ENCODE data around the gene SND1. TPM values are rescaled to one million over a fixed set of nuclear protein-coding genes. Genes with fewer than 3 reads are reported as not detected.

The SND1 gene
- total and polyA plus RNA-seq, 2 donors (not counting 3 experiments of a cell fraction or from before 2014, with no cell fraction given) = 116 to 249 TPM

- Histone ChIP-seq H3K9ac (replicated peaks; ENCODE audit: extremely low read depth, insufficient read depth, low read length) (no peak overlapping the region), H2AFZ (ENCODE audit: low read depth, low read length) (no peak overlapping the region), H3K27me3 (ENCODE audit: control insufficient read depth in 2 of 2, insufficient read depth in 2 of 2, low read length in 2 of 2) (no peaks in the 10 kb centered on the region), H3K4me1 (ENCODE audit: control insufficient read depth, extremely low read depth, insufficient read depth, low read length) (peaks cover 19% of the 10 kb centered on the region), H4K20me1 (replicated peaks; ENCODE audit: control insufficient read depth, extremely low read depth, insufficient read depth, low read length) (peaks cover 2% of the 10 kb centered on the region), H3K9me1 (replicated peaks; ENCODE audit: control insufficient read depth, extremely low read depth, insufficient read depth, low read length) (no peaks in the 10 kb centered on the region), H3K4me2 (ENCODE audit: insufficient read depth, low read length) (no peak overlapping the region), H3K79me2 (ENCODE audit: control insufficient read depth, insufficient read depth, low read length) (peaks cover 43% of the 10 kb centered on the region), H3K27ac (ENCODE audit: insufficient read depth, low read depth, low read length) (no peak overlapping the region), H3K4me3 (replicated peaks in 1 of 3; ENCODE audit: insufficient read depth in 1 of 3, low read depth in 1 of 3, low read length in 3 of 3) (no peak overlapping the region), H3K9me3 (replicated peaks; ENCODE audit: control insufficient read depth, insufficient read depth, low read length) (no peaks in the 10 kb centered on the region), H3K36me3 (ENCODE audit: control insufficient read depth in 2 of 2, extremely low read depth in 1 of 2, insufficient read depth in 2 of 2, low read length in 2 of 2) (peaks cover 0 to 3% of the 10 kb centered on the region in 2 experiments)
- intact Hi-C loops (cut with micrococcal nuclease) (loop anchor here (1.0 kb wide), 1 partner anchor 11 kb away; no protein-coding TSS in a partner anchor), dilution Hi-C loops (cut with MboI; ENCODE audit: extremely low pct_ligation_motif_present, low sequenced_read_pairs) (no loop called here)
- ChIA-PET CTCF (interaction anchor here (0.9 to 1.6 kb wide), 6 partner anchors 9 to 104 kb away, joined by 3 to 9 read pairs (median 4); no protein-coding TSS in a partner anchor), POLR2A (interaction anchor here (0.7 to 0.8 kb wide), 2 partner anchors 9 kb away, joined by 3 read pairs; no protein-coding TSS in a partner anchor)
- DNase-seq (ENCODE audit: low read depth, low spot score) (no peak), FAIRE-seq (no peak)
- BruUV-seq (replicated peaks) = no TSS peak
- TF ChIP-seq, protein P1, sequence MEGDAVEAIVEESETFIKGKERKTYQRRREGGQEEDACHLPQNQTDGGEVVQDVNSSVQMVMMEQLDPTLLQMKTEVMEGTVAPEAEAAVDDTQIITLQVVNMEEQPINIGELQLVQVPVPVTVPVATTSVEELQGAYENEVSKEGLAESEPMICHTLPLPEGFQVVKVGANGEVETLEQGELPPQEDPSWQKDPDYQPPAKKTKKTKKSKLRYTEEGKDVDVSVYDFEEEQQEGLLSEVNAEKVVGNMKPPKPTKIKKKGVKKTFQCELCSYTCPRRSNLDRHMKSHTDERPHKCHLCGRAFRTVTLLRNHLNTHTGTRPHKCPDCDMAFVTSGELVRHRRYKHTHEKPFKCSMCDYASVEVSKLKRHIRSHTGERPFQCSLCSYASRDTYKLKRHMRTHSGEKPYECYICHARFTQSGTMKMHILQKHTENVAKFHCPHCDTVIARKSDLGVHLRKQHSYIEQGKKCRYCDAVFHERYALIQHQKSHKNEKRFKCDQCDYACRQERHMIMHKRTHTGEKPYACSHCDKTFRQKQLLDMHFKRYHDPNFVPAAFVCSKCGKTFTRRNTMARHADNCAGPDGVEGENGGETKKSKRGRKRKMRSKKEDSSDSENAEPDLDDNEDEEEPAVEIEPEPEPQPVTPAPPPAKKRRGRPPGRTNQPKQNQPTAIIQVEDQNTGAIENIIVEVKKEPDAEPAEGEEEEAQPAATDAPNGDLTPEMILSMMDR (IDR thresholded peaks at IDR 0.05; ENCODE audit: extremely low read depth in 1 of 2, insufficient read depth in 1 of 2, low read depth in 1 of 2, low read length in 2 of 2) = no peak
- no peak for TF ChIP-seq EZH2 (IDR thresholded peaks at IDR 0.05; ENCODE audit: borderline replicate concordance, low read depth, low read length, severe bottlenecking)
- no peak for TF ChIP-seq MYC (IDR thresholded peaks at IDR 0.05; ENCODE audit: low read depth, low read length)
- no peak for TF ChIP-seq FOS (IDR thresholded peaks at IDR 0.05; ENCODE audit: borderline replicate concordance, insufficient read depth, low read length)
- TF ChIP-seq GATA2 (IDR thresholded peaks at IDR 0.05; ENCODE audit: insufficient read depth, insufficient read length, low read depth, low read length) = no peak
- no peak for TF ChIP-seq MAX (IDR thresholded peaks at IDR 0.05; ENCODE audit: insufficient read depth, insufficient read length)
- TF ChIP-seq POLR2AphosphoS5 (IDR thresholded peaks at IDR 0.05; ENCODE audit: insufficient read depth, low read depth, low read length) = no peak
- TF ChIP-seq POLR2A (IDR thresholded peaks at IDR 0.05; ENCODE audit: low read depth, low read length) = no peak
- TF ChIP-seq JUN (IDR thresholded peaks at IDR 0.05; ENCODE audit: borderline replicate concordance, insufficient read depth, insufficient read length, low read depth) = no peak
These were observed 244.7 kb downstream of the SND1 start for GRCh38 chr7:127896659-127897058.

All from endothelial cell of umbilical vein (primary cell).